Measurements from ENCODE around the gene SPAG8. TPM values are rescaled to one million over a fixed set of nuclear protein-coding genes. Genes with fewer than 3 reads are reported as not detected.

The SPAG8 gene
- polyA plus RNA-seq, 1 donor (not counting 4 experiments of a cell fraction or from before 2014, with no cell fraction given): 0.08 TPM

GRCh38 chr9:35811381-35812024 is 559 bp downstream of the SPAG8 start:
- Histone ChIP-seq H2AFZ (ENCODE audit: control insufficient read depth, low read length) (peak overlapping the region; percentile 89), H3K9me3 (ENCODE audit: control insufficient read depth, low read depth, low read length) (no peaks in the 10 kb centered on the region), H4K20me1 (ENCODE audit: control insufficient read depth, extremely low read depth, insufficient read depth, low read length) (no peaks in the 10 kb centered on the region), H3K4me2 (ENCODE audit: control insufficient read depth, extremely low read depth, insufficient read depth, low read depth, low read length) (peak overlapping the region; percentile 91), H3K27ac (ENCODE audit: control insufficient read depth, insufficient read depth, low read length) (no peak overlapping the region), H3K36me3 (ENCODE audit: control insufficient read depth in 2 of 2, extremely low read depth in 1 of 2, insufficient read depth in 2 of 2, low read length in 2 of 2) (no peaks in the 10 kb centered on the region), H3K4me1 (ENCODE audit: control insufficient read depth, extremely low read depth, insufficient read depth, low read length) (peaks cover 18% of the 10 kb centered on the region), H3K9ac (ENCODE audit: control insufficient read depth, extremely low read depth, insufficient read depth, low read length) (peak overlapping the region; percentile 20), H3K27me3 (ENCODE audit: control insufficient read depth, extremely low read depth, insufficient read depth, low read length) (no peaks in the 10 kb centered on the region), H3K79me2 (ENCODE audit: control insufficient read depth, insufficient read depth, low read length) (no peaks in the 10 kb centered on the region), H3K9me1 (ENCODE audit: control insufficient read depth, extremely low read depth, insufficient read depth, low read length) (no peaks in the 10 kb centered on the region), H3K4me3 (ENCODE audit: control insufficient read depth in 2 of 3, extremely low read depth in 1 of 3, insufficient read depth in 2 of 3, low read depth in 1 of 3, low read length in 3 of 3) (peak overlapping the region; percentile 0 to 65 (median 27))
- no peak for TF ChIP-seq CTCF (optimal IDR thresholded peaks at IDR 0.05 in 1 of 3, IDR thresholded peaks at IDR 0.05 in 1 of 3, conservative IDR thresholded peaks at IDR 0.05 in 1 of 3; ENCODE audit: extremely low read depth in 1 of 3, insufficient read depth in 2 of 3, low read length in 3 of 3)
- TF ChIP-seq EZH2 (IDR thresholded peaks at IDR 0.05; ENCODE audit: low read length): no peak
- DNase-seq (ENCODE audit: low read depth, low spot score): no peak
- dilution Hi-C loops (cut with MboI; ENCODE audit: extremely low pct_ligation_motif_present, low sequenced_read_pairs): no loop called here
- no peak for FAIRE-seq

GRCh38 chr9:35810122-35810521 is 1.9 kb downstream of the SPAG8 start:
- H2AFZ ChIP-seq (ENCODE audit: control insufficient read depth, low read length): no peak overlapping the region
- dilution Hi-C loops (cut with MboI; ENCODE audit: extremely low pct_ligation_motif_present, low sequenced_read_pairs): no loop called here
- H3K36me3 ChIP-seq (ENCODE audit: control insufficient read depth in 2 of 2, extremely low read depth in 1 of 2, insufficient read depth in 2 of 2, low read length in 2 of 2): no peaks in the 10 kb centered on the region
- DNase-seq (ENCODE audit: low read depth, low spot score) (no peak), FAIRE-seq (no peak)
- no peak overlapping the region for H3K4me2 ChIP-seq (ENCODE audit: control insufficient read depth, extremely low read depth, insufficient read depth, low read depth, low read length)
- TF ChIP-seq CTCF (optimal IDR thresholded peaks at IDR 0.05 in 1 of 3, IDR thresholded peaks at IDR 0.05 in 1 of 3, conservative IDR thresholded peaks at IDR 0.05 in 1 of 3; ENCODE audit: extremely low read depth in 1 of 3, insufficient read depth in 2 of 3, low read length in 3 of 3) (no peak), EZH2 (IDR thresholded peaks at IDR 0.05; ENCODE audit: low read length) (no peak)
- no peaks in the 10 kb centered on the region for H3K27me3 ChIP-seq (ENCODE audit: control insufficient read depth, extremely low read depth, insufficient read depth, low read length)
- no peak overlapping the region for H3K4me3 ChIP-seq (ENCODE audit: control insufficient read depth in 2 of 3, extremely low read depth in 1 of 3, insufficient read depth in 2 of 3, low read depth in 1 of 3, low read length in 3 of 3)
- H3K9me1 ChIP-seq (ENCODE audit: control insufficient read depth, extremely low read depth, insufficient read depth, low read length): no peaks in the 10 kb centered on the region
- peaks cover 18% of the 10 kb centered on the region for H3K4me1 ChIP-seq (ENCODE audit: control insufficient read depth, extremely low read depth, insufficient read depth, low read length)
- H3K27ac ChIP-seq (ENCODE audit: control insufficient read depth, insufficient read depth, low read length): no peak overlapping the region
- no peaks in the 10 kb centered on the region for H4K20me1 ChIP-seq (ENCODE audit: control insufficient read depth, extremely low read depth, insufficient read depth, low read length)
- H3K79me2 ChIP-seq (ENCODE audit: control insufficient read depth, insufficient read depth, low read length): no peaks in the 10 kb centered on the region
- H3K9ac ChIP-seq (ENCODE audit: control insufficient read depth, extremely low read depth, insufficient read depth, low read length): no peak overlapping the region
- no peaks in the 10 kb centered on the region for H3K9me3 ChIP-seq (ENCODE audit: control insufficient read depth, low read depth, low read length)

All from keratinocyte (primary cell).